ENCODE measurements around the gene MRPL44.
"Not testable (repeated sequence)": the region's sequence is repeated elsewhere in the genome, so short reads cannot be mapped to it uniquely, and the experiment has no call there.

The MRPL44 gene

DNA sequence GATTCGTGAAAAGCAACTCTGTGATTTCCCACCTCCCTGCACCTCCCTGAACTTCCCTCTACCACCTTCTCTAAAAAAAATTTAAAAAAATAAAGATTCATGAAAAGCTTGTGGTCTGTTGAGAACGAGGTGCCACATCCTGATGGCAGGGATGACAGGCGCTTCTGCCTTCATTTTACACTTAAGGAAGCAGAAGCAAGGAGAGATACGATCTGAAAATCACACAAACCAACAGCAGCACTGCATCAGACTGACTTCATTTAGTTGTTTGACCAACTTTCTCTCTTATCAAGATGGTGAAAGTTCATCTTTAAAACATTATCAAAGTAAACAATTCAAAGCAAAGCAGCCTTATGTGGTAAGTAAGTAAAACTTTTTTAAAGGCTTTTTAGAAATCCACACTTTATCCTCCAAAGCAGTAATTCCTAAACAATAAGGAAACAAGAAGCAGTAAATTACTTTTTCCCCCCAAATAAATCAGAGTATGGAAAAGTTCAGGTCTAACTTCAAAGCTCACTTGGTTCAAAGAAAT, 27.6 kb upstream of the MRPL44 start:
- Mint-ChIP-seq H3K36me3 (peaks cover 23% of the 10 kb centered on the region), H3K27ac (peak overlapping the region; percentile 89), H3K27me3 (no peaks in the 10 kb centered on the region), H3K4me1 (peaks cover 52% of the 10 kb centered on the region), H3K9me3 (peaks cover 4% of the 10 kb centered on the region), H3K4me3 (peak overlapping the region; percentile 41)
- CTCF ChIA-PET = no interaction called here
- peak; percentile 64 for DNase-seq

- peaks cover 25% of the 10 kb centered on the region for H3K36me3 Mint-ChIP-seq
- H3K4me3 Mint-ChIP-seq = peak overlapping the region; percentile 41
- peak overlapping the region; percentile 89 for H3K27ac Mint-ChIP-seq
- peaks cover 59% of the 10 kb centered on the region for H3K4me1 Mint-ChIP-seq
- peaks cover 4% of the 10 kb centered on the region for H3K9me3 Mint-ChIP-seq
- no peak for DNase-seq
- no peaks in the 10 kb centered on the region for H3K27me3 Mint-ChIP-seq
- CTCF ChIA-PET = no interaction called here
These were observed 26.9 kb upstream of the MRPL44 start for GRCh38 chr2:223930103-223930976.

DNA sequence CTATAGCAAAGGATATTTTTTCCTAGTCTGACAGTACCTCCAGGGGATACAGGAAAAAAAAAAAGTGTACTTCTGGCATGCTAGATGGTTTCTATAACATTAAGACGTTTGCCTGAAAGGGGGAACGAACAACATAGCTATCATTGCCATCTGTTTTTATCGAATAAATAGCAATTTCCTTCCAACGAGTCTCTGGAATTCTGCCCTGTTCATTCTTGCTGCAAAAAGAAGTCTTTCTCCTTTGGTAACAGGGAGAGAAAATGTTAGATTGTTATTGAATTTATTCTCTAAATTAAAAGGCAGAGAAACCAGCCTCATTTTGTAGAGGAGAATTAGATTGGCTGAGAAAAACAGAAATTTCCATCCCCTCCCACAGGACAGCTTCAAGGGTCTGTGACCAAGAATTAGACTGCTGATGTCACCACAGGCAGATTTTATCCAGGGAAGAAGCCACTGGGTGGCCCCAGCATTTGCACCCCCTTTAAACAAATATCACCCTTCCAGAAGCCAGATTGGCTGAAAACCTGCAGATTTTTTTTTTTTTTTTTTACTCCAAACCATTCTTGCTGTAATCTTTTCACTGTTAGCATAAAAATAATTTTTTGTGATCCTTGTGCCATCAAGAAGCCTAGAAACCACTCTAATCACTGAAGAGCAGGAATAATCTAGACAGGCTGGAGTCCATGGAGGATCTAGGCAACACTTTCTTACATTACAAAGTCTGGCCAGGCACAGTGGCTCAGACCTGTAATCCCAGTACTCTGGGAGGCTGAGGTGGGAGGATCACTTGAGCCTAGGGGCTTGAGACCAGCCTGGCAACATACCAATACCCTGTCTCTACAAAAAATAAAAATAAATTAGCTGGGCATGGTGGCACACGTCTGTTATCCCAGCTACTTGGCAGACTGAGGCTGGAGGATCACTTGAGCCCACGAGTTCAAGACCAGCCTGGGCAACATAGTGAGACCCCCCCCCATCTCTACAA, 24.2 kb upstream of the MRPL44 start:
- H3K36me3 Mint-ChIP-seq = peaks cover 18% of the 10 kb centered on the region
- no peaks in the 10 kb centered on the region for H3K27me3 Mint-ChIP-seq
- no peak for DNase-seq
- H3K4me1 Mint-ChIP-seq = peaks cover 77% of the 10 kb centered on the region
- no peak overlapping the region for H3K4me3 Mint-ChIP-seq
- CTCF ChIA-PET = interaction anchor here (0.6 kb wide), 1 partner anchor 52 kb away, joined by 3 read pairs; no protein-coding TSS in a partner anchor
- no peak overlapping the region for H3K27ac Mint-ChIP-seq
- no peaks in the 10 kb centered on the region for H3K9me3 Mint-ChIP-seq

- peaks cover 28% of the 10 kb centered on the region for H3K36me3 Mint-ChIP-seq
- H3K4me1 Mint-ChIP-seq = peaks cover 78% of the 10 kb centered on the region
- DNase-seq = no peak
- CTCF ChIA-PET = no interaction called here
- no peak overlapping the region for H3K4me3 Mint-ChIP-seq
- no peak overlapping the region for H3K27ac Mint-ChIP-seq
- H3K27me3 Mint-ChIP-seq = no peaks in the 10 kb centered on the region
- peaks cover 9% of the 10 kb centered on the region for H3K9me3 Mint-ChIP-seq
These were observed 22.4 kb upstream of the MRPL44 start for GRCh38 chr2:223934870-223935269.

GRCh38 chr2:223935459-223936125, 21.7 kb upstream of the MRPL44 start:
- Mint-ChIP-seq H3K36me3 (peaks cover 27% of the 10 kb centered on the region), H3K4me1 (peaks cover 74% of the 10 kb centered on the region), H3K27me3 (no peaks in the 10 kb centered on the region), H3K4me3 (no peak overlapping the region), H3K9me3 (peaks cover 9% of the 10 kb centered on the region), H3K27ac (no peak overlapping the region)
- CTCF ChIA-PET = interaction anchor here (0.8 kb wide), 1 partner anchor 127 kb away, joined by 3 read pairs; no protein-coding TSS in a partner anchor
- DNase-seq = no peak

GRCh38 chr2:223936862-223937326, 20.4 kb upstream of the MRPL44 start:
- peaks cover 31% of the 10 kb centered on the region for H3K36me3 Mint-ChIP-seq
- CTCF ChIA-PET = interaction anchor here (0.6 kb wide), 1 partner anchor 47 kb away, joined by 3 read pairs; no protein-coding TSS in a partner anchor
- peaks cover 9% of the 10 kb centered on the region for H3K9me3 Mint-ChIP-seq
- peak overlapping the region; percentile 49 for H3K4me3 Mint-ChIP-seq
- H3K27me3 Mint-ChIP-seq = no peaks in the 10 kb centered on the region
- H3K27ac Mint-ChIP-seq = peak overlapping the region; percentile 63
- H3K4me1 Mint-ChIP-seq = peaks cover 75% of the 10 kb centered on the region
- no peak for DNase-seq

GRCh38 chr2:223937535-223937934, 19.7 kb upstream of the MRPL44 start:
- H3K27me3 Mint-ChIP-seq = no peaks in the 10 kb centered on the region
- peaks cover 32% of the 10 kb centered on the region for H3K36me3 Mint-ChIP-seq
- H3K4me3 Mint-ChIP-seq = peak overlapping the region; percentile 49
- no peak for DNase-seq
- H3K9me3 Mint-ChIP-seq = peaks cover 9% of the 10 kb centered on the region
- CTCF ChIA-PET = interaction anchor here (0.6 kb wide), 1 partner anchor 47 kb away, joined by 3 read pairs; no protein-coding TSS in a partner anchor
- H3K4me1 Mint-ChIP-seq = peaks cover 76% of the 10 kb centered on the region
- H3K27ac Mint-ChIP-seq = peak overlapping the region; percentile 63

GRCh38 chr2:223939438-223939837, 17.8 kb upstream of the MRPL44 start:
- DNase-seq, H3K4me3 Mint-ChIP-seq, H3K27me3 Mint-ChIP-seq, H3K9me3 Mint-ChIP-seq: not testable (repeated sequence)
- Mint-ChIP-seq H3K36me3 (peaks cover 42% of the 10 kb centered on the region), H3K4me1 (peaks cover 80% of the 10 kb centered on the region), H3K27ac (peak overlapping the region; percentile 3)
- CTCF ChIA-PET = interaction anchor here (0.6 kb wide), 1 partner anchor 10 kb away, joined by 3 read pairs; no protein-coding TSS in a partner anchor

- CTCF ChIA-PET = interaction anchor here (0.6 to 1.6 kb wide), 5 partner anchors 13 to 45 kb away, joined by 3 to 7 read pairs (median 4); no protein-coding TSS in a partner anchor
- peak overlapping the region; percentile 60 for H3K4me3 Mint-ChIP-seq
- DNase-seq = peak; percentile 79
- no peaks in the 10 kb centered on the region for H3K27me3 Mint-ChIP-seq
- H3K36me3 Mint-ChIP-seq = peaks cover 36% of the 10 kb centered on the region
- peaks cover 71% of the 10 kb centered on the region for H3K4me1 Mint-ChIP-seq
- H3K27ac Mint-ChIP-seq = peak overlapping the region; percentile 94
- H3K9me3 Mint-ChIP-seq = peaks cover 9% of the 10 kb centered on the region
These were observed 15.5 kb upstream of the MRPL44 start for GRCh38 chr2:223941579-223942277.

GRCh38 chr2:223943135-223943534, 14.1 kb upstream of the MRPL44 start:
- no peak for DNase-seq
- Mint-ChIP-seq H3K9me3 (peaks cover 9% of the 10 kb centered on the region), H3K4me1 (peaks cover 64% of the 10 kb centered on the region), H3K36me3 (peaks cover 31% of the 10 kb centered on the region), H3K27me3 (no peaks in the 10 kb centered on the region), H3K27ac (peak overlapping the region; percentile 85), H3K4me3 (peak overlapping the region; percentile 91)
- CTCF ChIA-PET = interaction anchor here (1.2 to 1.3 kb wide), 3 partner anchors 26 to 61 kb away, joined by 3 read pairs; no protein-coding TSS in a partner anchor

- DNase-seq = no peak
- H3K4me3 Mint-ChIP-seq = peak overlapping the region; percentile 91
- peak overlapping the region; percentile 85 for H3K27ac Mint-ChIP-seq
- H3K36me3 Mint-ChIP-seq = peaks cover 31% of the 10 kb centered on the region
- no peaks in the 10 kb centered on the region for H3K27me3 Mint-ChIP-seq
- CTCF ChIA-PET = interaction anchor here (1.2 to 1.3 kb wide), 3 partner anchors 25 to 62 kb away, joined by 3 read pairs; no protein-coding TSS in a partner anchor
- peaks cover 62% of the 10 kb centered on the region for H3K4me1 Mint-ChIP-seq
- peaks cover 9% of the 10 kb centered on the region for H3K9me3 Mint-ChIP-seq
These were observed 13.7 kb upstream of the MRPL44 start for GRCh38 chr2:223943561-223944008.

- Mint-ChIP-seq H3K27me3 (no peaks in the 10 kb centered on the region), H3K4me1 (peaks cover 60% of the 10 kb centered on the region), H3K27ac (peak overlapping the region; percentile 85), H3K9me3 (peaks cover 5% of the 10 kb centered on the region), H3K36me3 (peaks cover 26% of the 10 kb centered on the region), H3K4me3 (peak overlapping the region; percentile 91)
- peak; percentile 59 for DNase-seq
- CTCF ChIA-PET = interaction anchor here (1.3 kb wide), 1 partner anchor 24 kb away, joined by 3 read pairs; no protein-coding TSS in a partner anchor
These were observed 13.0 kb upstream of the MRPL44 start for GRCh38 chr2:223944166-223944702.
